Neural progenitor cell (in vitro differentiated cells): ENCODE measurements around the gene CROCC2. TPM values are rescaled to one million over a fixed set of nuclear protein-coding genes. Genes with fewer than 3 reads are reported as not detected.

Source experiments
- DNase-seq: peaks from one replicate; pipeline ENCODE4 v3.0.0-alpha.2; 2016; ENCODE audit warnings: low spot score
- H2AFZ ChIP-seq: fragments of 200-600 bp; sonication (generic); replicated peaks from 2 replicates; pipeline ENCODE4 v1.6.1; 2016; ENCODE audit warnings: antibody characterized with exemption
- H3F3A ChIP-seq: fragments of 200-600 bp; sonication (generic); 2 replicates; pipeline ENCODE4 v1.6.1; 2016; ENCODE audit warnings: antibody characterized with exemption, low read depth
- H3K27ac ChIP-seq: fragments of 200-600 bp; sonication (generic); 2 replicates; pipeline ENCODE4 v1.5.1; 2016; ENCODE audit warnings: mild to moderate bottlenecking
- H3K27me3 ChIP-seq: fragments of 200-600 bp; sonication (generic); 2 replicates; pipeline ENCODE4 v1.6.1; 2016; ENCODE audit warnings: mild to moderate bottlenecking, moderate library complexity
- H3K36me3 ChIP-seq: fragments of 200-600 bp; sonication (generic); 2 replicates; pipeline ENCODE4 v1.5.1; 2016
- H3K4me1 ChIP-seq: fragments of 200-600 bp; sonication (generic); 2 replicates; pipeline ENCODE4 v1.6.1; 2016; ENCODE audit warnings: mixed run types
- H3K4me2 ChIP-seq: fragments of 200-600 bp; sonication (generic); 2 replicates; pipeline ENCODE4 v1.6.1; 2016
- H3K4me3 ChIP-seq: fragments of 200-600 bp; sonication (generic); 2 replicates; pipeline ENCODE4 v1.5.1; 2016
- H3K79me2 ChIP-seq: fragments of 200-600 bp; sonication (generic); 2 replicates; pipeline ENCODE4 v1.6.1; 2016; ENCODE audit warnings: low read depth
- H3K9ac ChIP-seq: fragments of 200-600 bp; sonication (generic); 2 replicates; pipeline ENCODE4 v1.6.1; 2016
- H3K9me3 ChIP-seq: fragments of 200-600 bp; sonication (generic); 2 replicates; pipeline ENCODE4 v1.5.1; 2016; ENCODE audit warnings: low read depth
- H4K20me1 ChIP-seq: fragments of 200-600 bp; sonication (generic); 2 replicates; pipeline ENCODE4 v1.6.1; 2016; ENCODE audit warnings: low read depth
- H3K27ac Mint-ChIP-seq: 3 replicates; pipeline ENCODE4 v1.8.0; 2021; ENCODE audit warnings: mixed read lengths
- H3K27me3 Mint-ChIP-seq: 2 replicates; pipeline ENCODE4 v1.8.0; 2022; ENCODE audit warnings: low read depth, mild to moderate bottlenecking, inconsistent platforms, moderate library complexity, mixed read lengths; ENCODE audit not compliant: insufficient read depth
- H3K36me3 Mint-ChIP-seq: 3 replicates; pipeline ENCODE4 v1.8.0; 2021; ENCODE audit warnings: mixed read lengths
- H3K4me1 Mint-ChIP-seq: 3 replicates; pipeline ENCODE4 v1.8.0; 2021; ENCODE audit warnings: mixed read lengths
- H3K4me3 Mint-ChIP-seq: 3 replicates; pipeline ENCODE4 v1.8.0; 2021; ENCODE audit warnings: mild to moderate bottlenecking, moderate library complexity, mixed read lengths
- H3K9me3 Mint-ChIP-seq: 3 replicates; pipeline ENCODE4 v1.8.0; 2020; ENCODE audit warnings: mixed read lengths
- EZH2 ChIP-seq: fragments of 200-600 bp; sonication (generic); IDR thresholded peaks from 2 replicates; pipeline ENCODE4 v1.6.1; 2017; ENCODE audit warnings: antibody characterized with exemption, mild to moderate bottlenecking, moderate library complexity
- EZH2phosphoT487 ChIP-seq: fragments of 200-600 bp; sonication (generic); IDR thresholded peaks from 2 replicates; pipeline ENCODE4 v1.6.1; 2017; ENCODE audit warnings: antibody characterized with exemption
- total RNA-seq: library from RNA; depleted of rRNA; stranded (reverse); fragments of >200 nt; gene quantifications from 2 replicates; pipeline ENCODE4 v1.2.3, GENCODE V29; 2015; ENCODE audit warnings: low replicate concordance
- TF ChIP-seq, protein P1 (sequence below): fragments of 200-600 bp; sonication (generic); IDR thresholded peaks from 2 replicates; pipeline ENCODE4 v1.5.1; 2017; ENCODE audit warnings: antibody characterized with exemption, mild to moderate bottlenecking

The CROCC2 gene
- total RNA-seq, 1 donor from 2014 or later: not detected

DNA sequence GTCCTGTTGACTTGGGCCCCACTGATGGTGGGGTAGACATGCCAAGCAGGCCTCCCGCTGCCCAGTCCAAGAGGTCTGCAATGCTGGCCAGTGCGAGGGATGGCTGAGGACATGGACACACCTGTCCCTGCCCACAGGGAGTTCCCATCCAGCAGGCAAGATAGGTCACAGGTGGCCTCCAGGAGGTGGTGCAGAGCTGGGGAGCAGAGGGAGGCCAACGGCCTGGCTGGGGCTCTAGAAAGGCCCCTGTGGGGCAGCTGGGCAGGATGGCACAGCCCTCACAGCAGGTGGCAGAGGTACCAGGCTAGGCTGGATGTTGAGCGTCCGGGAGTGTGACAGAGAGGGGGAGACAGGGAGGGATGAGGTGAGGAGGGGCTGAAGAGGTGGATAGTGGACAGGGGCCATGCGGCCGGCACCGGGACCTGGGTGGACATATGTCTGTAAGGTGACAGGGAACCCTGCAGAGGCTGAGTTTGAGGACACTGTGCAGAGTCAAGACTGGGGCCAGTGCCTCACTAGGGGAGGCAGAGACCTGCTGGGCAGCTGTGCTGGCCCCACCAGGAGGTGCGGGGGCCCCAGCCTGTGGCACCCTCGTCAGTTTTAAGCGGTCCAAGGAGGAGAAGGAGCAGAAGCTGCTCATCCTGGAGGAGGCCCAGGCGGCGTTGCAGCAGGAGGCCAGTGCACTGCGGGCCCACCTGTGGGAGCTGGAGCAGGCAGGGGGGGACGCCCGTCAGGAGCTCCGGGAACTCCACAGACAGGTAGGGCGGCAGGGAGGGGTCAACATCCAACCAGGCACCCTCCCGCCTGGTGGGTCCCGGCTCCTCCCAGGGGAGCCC lies 58.0 kb downstream of the CROCC2 start:
- Mint-ChIP-seq H3K4me3 (no peak overlapping the region), H3K4me1 (peaks cover 13% of the 10 kb centered on the region), H3K9me3 (no peaks in the 10 kb centered on the region), H3K27me3 (peaks cover 2% of the 10 kb centered on the region), H3K27ac (peak overlapping the region; percentile 33), H3K36me3 (no peaks in the 10 kb centered on the region)
- H3K4me2 ChIP-seq: no peak overlapping the region
- H3K4me3 ChIP-seq: no peak overlapping the region
- peaks cover 11% of the 10 kb centered on the region for H3K4me1 ChIP-seq
- H2AFZ ChIP-seq: no peak overlapping the region
- TF ChIP-seq, protein P1, sequence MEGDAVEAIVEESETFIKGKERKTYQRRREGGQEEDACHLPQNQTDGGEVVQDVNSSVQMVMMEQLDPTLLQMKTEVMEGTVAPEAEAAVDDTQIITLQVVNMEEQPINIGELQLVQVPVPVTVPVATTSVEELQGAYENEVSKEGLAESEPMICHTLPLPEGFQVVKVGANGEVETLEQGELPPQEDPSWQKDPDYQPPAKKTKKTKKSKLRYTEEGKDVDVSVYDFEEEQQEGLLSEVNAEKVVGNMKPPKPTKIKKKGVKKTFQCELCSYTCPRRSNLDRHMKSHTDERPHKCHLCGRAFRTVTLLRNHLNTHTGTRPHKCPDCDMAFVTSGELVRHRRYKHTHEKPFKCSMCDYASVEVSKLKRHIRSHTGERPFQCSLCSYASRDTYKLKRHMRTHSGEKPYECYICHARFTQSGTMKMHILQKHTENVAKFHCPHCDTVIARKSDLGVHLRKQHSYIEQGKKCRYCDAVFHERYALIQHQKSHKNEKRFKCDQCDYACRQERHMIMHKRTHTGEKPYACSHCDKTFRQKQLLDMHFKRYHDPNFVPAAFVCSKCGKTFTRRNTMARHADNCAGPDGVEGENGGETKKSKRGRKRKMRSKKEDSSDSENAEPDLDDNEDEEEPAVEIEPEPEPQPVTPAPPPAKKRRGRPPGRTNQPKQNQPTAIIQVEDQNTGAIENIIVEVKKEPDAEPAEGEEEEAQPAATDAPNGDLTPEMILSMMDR: no peak
- TF ChIP-seq EZH2phosphoT487: no peak
- no peak for TF ChIP-seq EZH2
- no peak for DNase-seq
- H3K36me3 ChIP-seq: no peaks in the 10 kb centered on the region
- H3K9ac ChIP-seq: no peak overlapping the region
- H4K20me1 ChIP-seq: no peaks in the 10 kb centered on the region
- no peaks in the 10 kb centered on the region for H3K9me3 ChIP-seq
- H3K79me2 ChIP-seq: no peaks in the 10 kb centered on the region
- H3K27me3 ChIP-seq: no peaks in the 10 kb centered on the region
- no peak overlapping the region for H3K27ac ChIP-seq
- H3F3A ChIP-seq: peaks cover 5% of the 10 kb centered on the region

DNA sequence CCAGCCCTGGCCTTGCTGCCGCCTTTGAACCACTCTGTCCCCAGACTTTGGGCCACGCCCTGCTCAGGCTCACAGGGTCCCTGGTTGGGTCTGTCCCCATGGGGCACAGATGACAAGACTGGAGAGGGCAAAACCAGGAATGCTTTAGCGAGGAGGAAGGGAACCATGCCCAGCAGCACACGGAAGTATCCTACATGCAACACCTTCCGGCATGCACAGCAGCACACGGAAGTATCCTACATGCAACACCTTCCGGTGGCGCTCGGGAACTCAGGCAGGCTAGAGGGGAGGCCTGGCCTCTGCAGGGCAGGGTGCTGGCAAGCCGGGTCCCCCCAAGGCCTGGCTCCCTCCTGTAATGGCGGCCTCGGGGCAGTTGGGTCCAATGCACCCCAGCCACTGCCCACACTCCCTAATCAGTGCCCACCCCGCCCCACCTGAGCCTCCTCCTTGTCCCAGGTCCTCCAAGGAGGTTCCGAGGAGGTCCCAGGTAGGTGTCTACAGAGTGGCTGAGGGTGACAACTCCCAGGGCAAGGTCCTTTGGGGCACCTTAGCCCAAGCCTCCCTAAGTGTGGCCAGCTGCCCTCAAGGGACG lies 58.7 kb downstream of the CROCC2 start:
- H3K36me3 ChIP-seq: no peaks in the 10 kb centered on the region
- no peak overlapping the region for H3K9ac ChIP-seq
- no peaks in the 10 kb centered on the region for H3K27me3 ChIP-seq
- Mint-ChIP-seq H3K4me1 (peaks cover 8% of the 10 kb centered on the region), H3K4me3 (no peak overlapping the region), H3K27ac (no peak overlapping the region), H3K27me3 (peaks cover 2% of the 10 kb centered on the region), H3K9me3 (no peaks in the 10 kb centered on the region), H3K36me3 (no peaks in the 10 kb centered on the region)
- H3K4me2 ChIP-seq: no peak overlapping the region
- H3K27ac ChIP-seq: no peak overlapping the region
- DNase-seq: no peak
- no peaks in the 10 kb centered on the region for H4K20me1 ChIP-seq
- H3K79me2 ChIP-seq: no peaks in the 10 kb centered on the region
- TF ChIP-seq, protein P1: no peak
- TF ChIP-seq EZH2: no peak
- TF ChIP-seq EZH2phosphoT487: no peak
- no peaks in the 10 kb centered on the region for H3K9me3 ChIP-seq
- no peak overlapping the region for H3K4me3 ChIP-seq
- H3K4me1 ChIP-seq: peaks cover 11% of the 10 kb centered on the region
- H3F3A ChIP-seq: peaks cover 5% of the 10 kb centered on the region
- no peak overlapping the region for H2AFZ ChIP-seq

DNA sequence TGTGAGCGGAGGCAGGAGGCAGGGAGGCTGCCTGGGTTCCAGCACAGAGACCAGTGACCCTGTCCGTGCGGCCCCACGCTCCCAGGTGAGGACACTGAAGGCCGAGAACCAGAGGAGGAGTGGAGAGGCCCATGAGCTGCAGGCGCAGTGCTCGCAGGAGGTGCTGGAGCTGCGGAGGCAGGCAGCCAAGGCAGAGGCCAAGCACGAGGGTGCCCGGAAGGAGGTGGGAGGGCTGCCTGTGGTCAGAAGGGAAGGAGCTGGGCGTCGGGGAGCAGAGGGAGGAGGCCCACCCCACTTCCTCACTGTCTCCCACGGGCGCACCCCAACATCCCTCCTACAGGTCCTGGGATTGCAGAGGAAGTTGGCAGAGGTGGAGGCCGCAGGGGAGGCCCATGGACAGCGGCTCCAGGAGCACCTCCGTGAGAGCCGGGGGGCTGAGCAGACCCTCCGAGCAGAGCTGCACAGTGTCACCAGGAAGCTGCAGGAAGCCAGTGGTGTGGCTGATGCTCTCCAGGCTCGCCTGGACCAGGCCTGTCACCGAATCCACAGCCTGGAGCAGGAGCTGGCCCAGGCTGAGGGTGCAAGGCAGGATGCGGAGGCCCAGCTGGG lies 59.3 kb downstream of the CROCC2 start:
- Histone ChIP-seq H3K79me2 (no peaks in the 10 kb centered on the region), H3K27me3 (no peaks in the 10 kb centered on the region), H3K9me3 (no peaks in the 10 kb centered on the region), H3K4me2 (no peak overlapping the region), H3K9ac (no peak overlapping the region), H3K27ac (no peak overlapping the region), H3F3A (peaks cover 5% of the 10 kb centered on the region), H3K4me3 (no peak overlapping the region), H4K20me1 (no peaks in the 10 kb centered on the region), H3K36me3 (no peaks in the 10 kb centered on the region), H3K4me1 (peaks cover 10% of the 10 kb centered on the region), H2AFZ (no peak overlapping the region)
- Mint-ChIP-seq H3K4me3 (no peak overlapping the region), H3K36me3 (no peaks in the 10 kb centered on the region), H3K4me1 (peaks cover 8% of the 10 kb centered on the region), H3K27me3 (peaks cover 2% of the 10 kb centered on the region), H3K9me3 (no peaks in the 10 kb centered on the region), H3K27ac (no peak overlapping the region)
- no peak for DNase-seq
- TF ChIP-seq, protein P1: no peak
- TF ChIP-seq EZH2phosphoT487 (no peak), EZH2 (no peak)
